Heart right ventricle (tissue), 16 donors: ENCODE measurements around the gene ATXN7L1. TPM values are rescaled to one million over a fixed set of nuclear protein-coding genes. Genes with fewer than 3 reads are reported as not detected.

Source experiments
- ATAC-seq, 8 donors: fragments of 200-7000 bp; cut with Tn5 transposase; one replicate each; pipeline ENCODE4 v1.9.1; 2020; ENCODE audit warnings: mild to moderate bottlenecking in 8 of 8, moderate library complexity in 8 of 8, moderate number of reproducible peaks in 1 of 8
- DNase-seq, 2 donors: peaks; one replicate each; pipeline ENCODE4 v3.0.0-alpha.2; 2020
- H3K27ac ChIP-seq, 10 donors: fragments of 200-600 bp; sonication (generic) in 2 of 10; one replicate each; pipeline versions ENCODE4 v1.5.0 to v1.8.0; 2020 to 2022; ENCODE audit warnings: mild to moderate bottlenecking in 3 of 10
- H3K27me3 ChIP-seq, 7 donors: fragments of 200-600 bp; one replicate each; pipeline ENCODE4 v1.8.0; 2021 to 2022; ENCODE audit warnings: mild to moderate bottlenecking in 2 of 7
- H3K36me3 ChIP-seq, 9 donors: fragments of 200-600 bp; sonication (generic) in 1 of 9; one replicate each; pipeline versions ENCODE4 v1.5.0 to v1.8.0; 2020 to 2022; ENCODE audit warnings: mild to moderate bottlenecking in 2 of 9
- H3K4me1 ChIP-seq, 9 donors: fragments of 200-600 bp; sonication (generic) in 1 of 9; one replicate each; pipeline versions ENCODE4 v1.5.0 to v1.8.0; 2020 to 2022; ENCODE audit warnings: mild to moderate bottlenecking in 4 of 9
- H3K4me3 ChIP-seq, 10 donors: fragments of 200-600 bp; sonication (generic) in 2 of 10; one replicate each; pipeline versions ENCODE4 v1.5.0 to v1.8.0; 2020 to 2022; ENCODE audit warnings: mild to moderate bottlenecking in 7 of 10, moderate library complexity in 2 of 10
- H3K9me3 ChIP-seq, 11 donors: fragments of 200-600 bp in 10 of 11; sonication (generic) in 2 of 11; one replicate each; pipeline versions ENCODE4 v1.5.0 to v1.8.0; 2013 to 2022; ENCODE audit warnings: mild to moderate bottlenecking in 2 of 11, control low read depth in 1 of 11, moderate library complexity in 1 of 11
- CTCF ChIP-seq, 9 donors: fragments of 200-600 bp; sonication (generic) in 2 of 9; IDR thresholded peaks; one replicate each; pipeline versions ENCODE4 v1.5.0 to v1.8.0; 2021 to 2022; ENCODE audit warnings: antibody characterized with exemption in 9 of 9, mild to moderate bottlenecking in 5 of 9, moderate library complexity in 1 of 9
- WGBS, 2 donors: extraction: QIAGEN DNeasy Blood & Tissue Kit; methylation state at CpG; one replicate each; pipeline ENCODE4 v1.1.7; 2013; ENCODE audit warnings: inconsistent platforms in 1 of 2; 5-methylcytosine and 5-hydroxymethylcytosine counted together
- intact Hi-C, 10 donors: fragments of 100-400 bp; cut with DNase I; formaldehyde crosslinking; loops; one replicate each; pipeline versions ENCODE4 v1.11.1 to v1.14.2; 2022
- polyA plus RNA-seq, 2 donors: library from polyadenylated mRNA; stranded (reverse); fragments of 200-250 nt; gene quantifications; one replicate each; pipeline ENCODE4 v1.2.3, GENCODE V29; 2013
- total RNA-seq, 10 donors: library from RNA; stranded (reverse); fragmentation: NEBNext Ultra II Directional in 3 of 10; extraction: Animal tissue kit (Norgen Biotek cat#: 25700) in 3 of 10; gene quantifications; one replicate each; pipeline versions ENCODE4 v1.2.1 to v1.2.4, GENCODE V29; 2021 to 2023
- donor health status: Arrhythmogenic right ventricular cardiomyopathy.
- donor health status: ischemic (EF 13 %, LVEDD 7.1; RV severe dilation, severe dysfunction).
- donor health status: healthy with polysubstance abuse.
- donor health status: DM: no; HTN: yes; CAD: no.
- donor health status: DM: no; HTN: no; CAD: no.
- donor health status: ischemic (EF 25% LVEDD 6.9; RV normal size, moderate dysfunction).
- donor health status: ischemic (EF 25% LVEDD 5.7; RV mildly dilated, moderate dysfunction).
- donor health status: healthy.
- donor health status: DM: yes; HTN: yes; CAD: no.
- donor health status: Ischemic cardiomyopathy.
- donor health status: ischemic (EF 35%, LVEDD 5.7; RV mildly dilated, moderate dysfunction).
- donor health status: nonischemic (EF 11% LVEDD 7.7; RV severe dilation, severe dysfunction).
- donor health status: DM: yes; HTN: yes; CAD: no.
- donor health status: PGD.
- donor health status: ischemic (EF 29% LVEDD 5.4; RV normal size, mild dysfunction).
- donor health status: nonischemic (EF 23%, LVEDD 6.1; RV moderate dilation, normal function).

The ATXN7L1 gene
- total and polyA plus RNA-seq, 12 donors = 1.7 to 7.2 (median 5.4) TPM

GRCh38 chr7:105666324-105666723 lies 210.1 kb downstream of the ATXN7L1 start:
- no peaks in the 10 kb centered on the region for H3K27me3 ChIP-seq
- no peaks in the 10 kb centered on the region for H3K9me3 ChIP-seq
- no peaks in the 10 kb centered on the region for H3K4me1 ChIP-seq
- TF ChIP-seq CTCF (IDR thresholded peaks at IDR 0.05) = no peak
- intact Hi-C loops = no loop called here
- H3K36me3 ChIP-seq = peaks cover 0 to 36% (median 2%) of the 10 kb centered on the region in 9 donors
- ATAC-seq = no peak
- H3K4me3 ChIP-seq = no peak overlapping the region
- H3K27ac ChIP-seq = no peak overlapping the region
- DNase-seq = no peak
- WGBS, 2 donors = 95 to 100% methylated on average over 1 of the region's 1 CpG

GRCh38 chr7:105665684-105666083 lies 210.7 kb downstream of the ATXN7L1 start:
- DNase-seq (no peak), ATAC-seq (no peak)
- Histone ChIP-seq H3K4me3 (no peak overlapping the region), H3K4me1 (no peaks in the 10 kb centered on the region), H3K36me3 (peaks cover 0 to 41% (median 2%) of the 10 kb centered on the region in 9 donors), H3K9me3 (no peaks in the 10 kb centered on the region), H3K27me3 (no peaks in the 10 kb centered on the region), H3K27ac (no peak overlapping the region)
- TF ChIP-seq CTCF (IDR thresholded peaks at IDR 0.05) = no peak
- intact Hi-C loops = no loop called here
- 92 to 93% methylated on average over 7 of the region's 7 CpGs for WGBS, 2 donors

GRCh38 chr7:105664816-105665525 lies 211.4 kb downstream of the ATXN7L1 start:
- H3K4me1 ChIP-seq = no peaks in the 10 kb centered on the region
- DNase-seq (no peak), ATAC-seq (no peak)
- H3K4me3 ChIP-seq = no peak overlapping the region
- intact Hi-C loops = no loop called here
- H3K27me3 ChIP-seq = no peaks in the 10 kb centered on the region
- H3K27ac ChIP-seq = no peak overlapping the region
- no peak for TF ChIP-seq CTCF (IDR thresholded peaks at IDR 0.05)
- peaks cover 0 to 46% (median 2%) of the 10 kb centered on the region in 9 donors for H3K36me3 ChIP-seq
- H3K9me3 ChIP-seq = no peaks in the 10 kb centered on the region
- WGBS, 2 donors = 83 to 86% methylated on average over 8 of the region's 8 CpGs

GRCh38 chr7:105662998-105663397 lies 213.4 kb downstream of the ATXN7L1 start:
- Histone ChIP-seq H3K4me3 (no peak overlapping the region), H3K9me3 (no peaks in the 10 kb centered on the region), H3K36me3 (peaks cover 0 to 46% (median 2%) of the 10 kb centered on the region in 9 donors), H3K4me1 (no peaks in the 10 kb centered on the region), H3K27ac (no peak overlapping the region), H3K27me3 (no peaks in the 10 kb centered on the region)
- intact Hi-C loops = no loop called here
- no peak for DNase-seq
- 88% methylated on average over 7 of the region's 7 CpGs for WGBS, 2 donors
- no peak for TF ChIP-seq CTCF (IDR thresholded peaks at IDR 0.05)
- ATAC-seq = no peak
